Smooth muscle cell of the umbilical artery (primary cell): ENCODE data around the gene CARHSP1. TPM values are rescaled to one million over a fixed set of nuclear protein-coding genes. Genes with fewer than 3 reads are reported as not detected.

Source experiments
- total RNA-seq: library from RNA; depleted of rRNA; stranded (reverse); fragments of >200 nt; gene quantifications from 2 replicates; pipeline ENCODE4 v1.2.3, GENCODE V29; 2014

Gene CARHSP1
- total RNA-seq: 74.7 and 87.9 TPM in 2 replicates

DNA sequence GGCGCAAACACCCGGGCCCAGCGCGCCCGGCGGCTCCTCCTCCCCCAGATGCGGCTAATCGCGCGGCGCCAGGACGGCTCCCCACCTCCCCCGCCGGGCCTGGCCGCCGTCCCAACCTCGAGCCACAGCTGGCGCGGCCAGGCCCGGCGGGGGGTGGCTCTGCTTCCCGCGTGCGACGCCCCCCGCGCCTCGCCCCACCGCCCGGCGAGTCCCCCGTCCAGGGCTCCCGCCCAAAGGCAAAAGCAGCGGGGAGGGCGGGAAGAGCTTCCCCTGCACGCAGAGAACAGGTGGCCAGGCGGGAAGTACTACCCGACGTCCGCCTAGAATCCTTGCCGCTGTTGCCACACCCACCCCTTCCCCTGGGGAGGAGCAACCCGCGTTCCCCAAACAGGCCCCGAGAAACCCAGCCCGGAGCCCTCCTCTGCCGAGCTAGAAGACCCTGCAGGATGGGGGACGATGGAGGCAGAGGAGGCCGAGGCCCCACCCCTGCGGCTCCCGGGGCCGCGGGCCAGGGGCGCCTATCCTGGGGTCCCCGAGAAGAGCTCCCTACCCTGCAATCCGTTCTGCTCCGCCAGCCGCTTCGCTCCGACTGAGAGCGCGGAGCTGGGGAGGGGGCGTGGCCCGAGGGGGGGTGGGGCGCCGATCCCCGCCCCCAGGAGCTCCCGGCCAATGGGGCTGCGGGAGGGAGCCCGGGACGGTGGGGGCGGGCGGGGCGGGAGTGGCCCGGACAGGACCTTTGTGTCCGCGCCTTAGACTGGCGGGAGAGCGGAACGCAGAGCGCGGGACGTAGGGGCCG is at the start of gene CARHSP1:
Gene CARHSP1 (minus strand): TSS at position 591 of the 796 bp plus-strand sequence. CDS start 9,678 bp downstream, outside the sequence.

GRCh38 chr16:8882041-8882617 is 13.3 kb upstream of the CARHSP1 start, which contains the start of gene LITAFD:
TSS of gene LITAFD (plus strand) at chr16:8882351. CDS start at chr16:8884356, 2,005 bp downstream.

Other genes starting within 250 kb of the CARHSP1 start
- 31.2 and 36.8 TPM in 2 replicates for gene METTL22, start 247.3 kb downstream of the CARHSP1 start, total RNA-seq
- gene ABAT, start 194.4 kb downstream of the CARHSP1 start, total RNA-seq: 4.2 and 5.8 TPM in 2 replicates
- 6.5 and 7.8 TPM in 2 replicates for gene TMEM186, start 71.4 kb downstream of the CARHSP1 start, total RNA-seq
- 28.8 and 46.1 TPM in 2 replicates for gene PMM2, start 71.2 kb downstream of the CARHSP1 start, total RNA-seq
- gene LITAFD, start 13.3 kb upstream of the CARHSP1 start, total RNA-seq: not detected in 2 replicates
- 44.2 and 85.8 TPM in 2 replicates for gene USP7, start 94.9 kb upstream of the CARHSP1 start, total RNA-seq
- 72.2 and 89.5 TPM in 2 replicates for gene HAPSTR1, start 222.6 kb upstream of the CARHSP1 start, total RNA-seq